ENCODE results near the gene GPD2.

DNA sequence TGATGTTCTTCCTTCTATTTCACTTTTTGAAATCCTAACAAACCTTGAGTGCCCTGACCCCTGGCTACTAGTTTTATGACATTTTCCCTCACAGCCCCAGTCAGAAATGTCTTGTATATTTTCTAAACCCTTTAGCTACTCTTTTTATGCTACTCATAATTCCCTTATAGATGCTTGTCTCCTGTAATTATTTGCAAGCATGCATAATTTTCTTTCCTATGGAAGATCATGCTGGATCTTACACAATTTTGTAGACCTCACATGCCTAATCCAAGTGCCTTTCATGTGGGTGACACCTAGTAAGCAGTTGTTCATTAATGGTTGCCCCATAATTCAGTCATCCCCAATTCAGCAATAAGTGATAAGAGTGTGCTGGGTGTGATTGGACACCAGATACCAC lies 6.9 kb downstream of the GPD2 start:
- TF ChIP-seq GATA3 (IDR thresholded peaks at IDR 0.05; ENCODE audit: low read depth, low read length) (no peak), GATA2 (IDR thresholded peaks at IDR 0.05; ENCODE audit: low read depth, low read length) (no peak)

Measured in SH-SY5Y (cell line).